Bronchial epithelial cell (primary cell): Measurements from ENCODE around the gene RAG2. TPM values are rescaled to one million over a fixed set of nuclear protein-coding genes. Genes with fewer than 3 reads are reported as not detected.

Experiments
- DNase-seq: peaks from one replicate; pipeline ENCODE4 v3.0.0-alpha.2; 2010; ENCODE audit warnings: low read depth
- FAIRE-seq: peaks from 2 replicates; lab custom pipeline; 2011; peaks lifted over from hg19 to GRCh38; lab: Jason Lieb, UNC
- H3K27me3 ChIP-seq: 2 replicates; pipeline ENCODE4 v1.5.1; 2011; ENCODE audit warnings: low read length; ENCODE audit not compliant: control insufficient read depth, insufficient read depth
- H3K36me3 ChIP-seq: 2 replicates; pipeline ENCODE4 v1.5.1; 2011; ENCODE audit warnings: low read length; ENCODE audit not compliant: control insufficient read depth, insufficient read depth
- H3K4me3 ChIP-seq: 2 replicates; pipeline ENCODE4 v1.5.1; 2011; ENCODE audit warnings: mild to moderate bottlenecking, low read depth, low read length, control low read depth
- CTCF ChIP-seq: IDR thresholded peaks from 2 replicates; pipeline ENCODE4 v1.5.1; 2011; ENCODE audit warnings: mild to moderate bottlenecking, moderate library complexity, low read length, control low read depth, inconsistent platforms; ENCODE audit not compliant: insufficient read depth, severe bottlenecking
- total RNA-seq: library from RNA; depleted of rRNA; stranded (reverse); fragments of >200 nt; gene quantifications from 2 replicates; pipeline ENCODE4 v1.2.1, GENCODE V29; 2014

Gene RAG2
- total RNA-seq, 1 donor from 2014 or later: not detected

- no peaks in the 10 kb centered on the region for H3K27me3 ChIP-seq
- DNase-seq: no peak
- TF ChIP-seq CTCF: no peak
- no peaks in the 10 kb centered on the region for H3K36me3 ChIP-seq
- no peak overlapping the region for H3K4me3 ChIP-seq
- FAIRE-seq: no peak
These were observed 21.5 kb upstream of the RAG2 start for GRCh38 chr11:36619502-36619901.

- Histone ChIP-seq H3K36me3 (no peaks in the 10 kb centered on the region), H3K27me3 (no peaks in the 10 kb centered on the region), H3K4me3 (no peak overlapping the region)
- no peak for TF ChIP-seq CTCF
- no peak for FAIRE-seq
- no peak for DNase-seq
These were observed 20.5 kb upstream of the RAG2 start for GRCh38 chr11:36618363-36619047.

- FAIRE-seq: no peak
- Histone ChIP-seq H3K4me3 (no peak overlapping the region), H3K27me3 (no peaks in the 10 kb centered on the region), H3K36me3 (no peaks in the 10 kb centered on the region)
- no peak for TF ChIP-seq CTCF
- no peak for DNase-seq
These were observed 19.7 kb upstream of the RAG2 start for GRCh38 chr11:36617543-36618362.

GRCh38 chr11:36615826-36616225 lies 17.8 kb upstream of the RAG2 start:
- H3K36me3 ChIP-seq: no peaks in the 10 kb centered on the region
- FAIRE-seq (no peak), DNase-seq (no peak)
- H3K4me3 ChIP-seq: no peak overlapping the region
- no peaks in the 10 kb centered on the region for H3K27me3 ChIP-seq
- no peak for TF ChIP-seq CTCF

- H3K36me3 ChIP-seq: no peaks in the 10 kb centered on the region
- DNase-seq (no peak), FAIRE-seq (no peak)
- no peak for TF ChIP-seq CTCF
- no peak overlapping the region for H3K4me3 ChIP-seq
- no peaks in the 10 kb centered on the region for H3K27me3 ChIP-seq
These were observed 11.3 kb upstream of the RAG2 start for GRCh38 chr11:36609383-36609782.
